ENCODE data around the gene GMPS. TPM values are rescaled to one million over a fixed set of nuclear protein-coding genes. Genes with fewer than 3 reads are reported as not detected.

GMPS gene
- total and polyA plus RNA-seq, 9 donors, result 32.0 to 54.4 (median 42.9) TPM

- no peak overlapping the region for H3K27ac ChIP-seq (ENCODE audit: low read length)
- DNase-seq, result no peak
- WGBS (ENCODE audit: insufficient coverage), result 100% methylated on average over 1 of the region's 1 CpG
- H3K36me3 ChIP-seq (ENCODE audit: control insufficient read depth, insufficient read depth, low read length), result no peaks in the 10 kb centered on the region
- H3K27me3 ChIP-seq (ENCODE audit: control insufficient read depth, insufficient read depth, low read length), result no peaks in the 10 kb centered on the region
- no peaks in the 10 kb centered on the region for H3K4me1 ChIP-seq (ENCODE audit: control insufficient read depth, insufficient read depth, low read length)
- no peak overlapping the region for H3K4me3 ChIP-seq (ENCODE audit: low read length)
- H3K9me3 ChIP-seq (replicated peaks; ENCODE audit: control insufficient read depth, low read depth, low read length), result no peaks in the 10 kb centered on the region
Observed at GRCh38 chr3:155983834-155984474, 113.5 kb downstream of the GMPS start.

DNA sequence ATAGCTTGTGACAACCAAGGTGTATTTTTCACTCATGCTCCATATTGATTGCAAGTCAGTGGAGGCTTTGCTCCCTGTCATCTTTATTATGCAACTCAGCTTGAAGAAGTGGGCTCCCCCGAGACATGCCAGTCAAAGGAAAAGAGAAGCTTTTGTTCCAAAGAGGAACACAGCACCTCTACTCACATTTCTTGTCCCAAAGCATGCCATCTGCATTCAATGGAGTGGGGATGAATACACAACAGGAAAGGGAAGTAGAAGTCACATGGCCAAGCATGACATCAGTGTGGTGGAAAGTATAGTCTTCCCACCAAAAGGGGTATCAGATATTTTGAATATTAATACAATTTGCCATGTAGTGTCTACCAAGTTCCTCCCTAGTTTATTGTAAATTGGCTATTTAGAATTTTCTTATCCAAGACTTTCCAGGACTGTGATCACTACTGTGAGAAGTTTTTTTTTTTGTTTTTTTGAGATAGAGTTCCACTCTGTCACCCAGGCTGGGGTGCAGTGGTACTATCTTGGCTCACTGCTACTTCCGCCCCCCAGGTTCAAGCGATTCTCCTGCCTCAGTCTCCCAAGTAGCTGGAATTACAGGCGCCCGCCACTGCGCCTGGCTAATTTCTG, 114.5 kb downstream of the GMPS start:
- H3K27ac ChIP-seq (ENCODE audit: low read length), result no peak overlapping the region

DNA sequence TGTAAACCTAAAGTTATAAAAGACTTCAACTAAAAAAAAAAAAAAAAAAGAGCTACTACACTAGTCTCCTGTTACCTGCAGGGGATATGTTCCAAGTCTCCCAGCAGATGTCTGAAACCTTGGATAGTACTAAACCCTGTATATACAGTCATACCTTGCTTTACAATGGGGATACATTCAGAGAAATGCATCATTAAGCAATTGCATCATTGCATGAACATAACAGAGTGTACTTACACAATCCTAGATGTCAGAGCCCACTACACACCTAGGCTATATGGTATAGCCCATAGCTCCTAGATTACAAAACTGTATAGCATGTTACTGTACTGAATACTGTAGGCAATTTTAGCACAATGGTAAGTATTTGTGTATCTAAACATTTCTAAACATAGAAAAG, 119.1 kb downstream of the GMPS start:
- H3K4me3 ChIP-seq (ENCODE audit: low read length), result no peak overlapping the region
- no peak for DNase-seq
- H3K27ac ChIP-seq (ENCODE audit: low read length), result no peak overlapping the region
- peaks cover 3% of the 10 kb centered on the region for H3K4me1 ChIP-seq (ENCODE audit: control insufficient read depth, insufficient read depth, low read length)
- no peaks in the 10 kb centered on the region for H3K36me3 ChIP-seq (ENCODE audit: control insufficient read depth, insufficient read depth, low read length)
- no peaks in the 10 kb centered on the region for H3K9me3 ChIP-seq (replicated peaks; ENCODE audit: control insufficient read depth, low read depth, low read length)
- H3K27me3 ChIP-seq (ENCODE audit: control insufficient read depth, insufficient read depth, low read length), result no peaks in the 10 kb centered on the region

More for the DNA sequence above, 114.5 kb downstream of the GMPS start:
- Histone ChIP-seq H3K4me3 (ENCODE audit: low read length) (no peak overlapping the region), H3K4me1 (ENCODE audit: control insufficient read depth, insufficient read depth, low read length) (no peaks in the 10 kb centered on the region), H3K9me3 (replicated peaks; ENCODE audit: control insufficient read depth, low read depth, low read length) (no peaks in the 10 kb centered on the region), H3K27me3 (ENCODE audit: control insufficient read depth, insufficient read depth, low read length) (no peaks in the 10 kb centered on the region), H3K36me3 (ENCODE audit: control insufficient read depth, insufficient read depth, low read length) (no peaks in the 10 kb centered on the region)
- DNase-seq, result no peak
- 92% methylated on average over 5 of the region's 6 CpGs for WGBS (ENCODE audit: insufficient coverage)

GRCh38 chr3:155991212-155991611, 120.8 kb downstream of the GMPS start:
- Histone ChIP-seq H3K27ac (ENCODE audit: low read length) (peak overlapping the region; percentile 56), H3K27me3 (ENCODE audit: control insufficient read depth, insufficient read depth, low read length) (no peaks in the 10 kb centered on the region), H3K9me3 (replicated peaks; ENCODE audit: control insufficient read depth, low read depth, low read length) (no peaks in the 10 kb centered on the region), H3K4me3 (ENCODE audit: low read length) (no peak overlapping the region), H3K4me1 (ENCODE audit: control insufficient read depth, insufficient read depth, low read length) (peaks cover 3% of the 10 kb centered on the region), H3K36me3 (ENCODE audit: control insufficient read depth, insufficient read depth, low read length) (no peaks in the 10 kb centered on the region)
- DNase-seq, result peak; percentile 96
- WGBS (ENCODE audit: insufficient coverage), result no CpG with 5 or more reads among the region's 4 CpGs

DNA sequence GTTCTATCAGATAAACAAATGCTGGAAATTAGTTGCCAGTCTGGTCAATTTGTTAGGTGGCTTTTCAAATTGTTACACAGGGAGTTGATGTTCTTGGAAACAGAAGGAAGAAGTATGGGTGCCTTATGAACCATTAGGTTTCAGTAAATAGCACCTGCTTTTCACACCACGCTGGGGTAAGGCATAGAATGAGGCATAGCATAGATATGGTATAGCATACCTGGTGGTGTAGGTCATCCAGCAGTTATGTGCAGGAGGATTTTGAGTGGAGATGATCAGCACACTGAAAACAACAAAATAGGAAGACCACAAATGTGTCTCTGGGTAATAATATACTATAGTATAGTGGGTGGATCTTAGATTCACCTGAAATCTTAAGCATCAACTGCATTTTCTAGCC, 121.4 kb downstream of the GMPS start:
- H3K9me3 ChIP-seq (replicated peaks; ENCODE audit: control insufficient read depth, low read depth, low read length), result no peaks in the 10 kb centered on the region
- H3K4me3 ChIP-seq (ENCODE audit: low read length), result no peak overlapping the region
- WGBS (ENCODE audit: insufficient coverage), result no CpG with 5 or more reads among the region's 1 CpG
- peaks cover 3% of the 10 kb centered on the region for H3K4me1 ChIP-seq (ENCODE audit: control insufficient read depth, insufficient read depth, low read length)
- H3K27me3 ChIP-seq (ENCODE audit: control insufficient read depth, insufficient read depth, low read length), result no peaks in the 10 kb centered on the region
- H3K27ac ChIP-seq (ENCODE audit: low read length), result peak overlapping the region; percentile 23
- no peak for DNase-seq
- no peaks in the 10 kb centered on the region for H3K36me3 ChIP-seq (ENCODE audit: control insufficient read depth, insufficient read depth, low read length)

Other genes starting within 250 kb of the GMPS start
- gene PLCH1, start 125.6 kb upstream of the GMPS start, total RNA-seq, result 0.44 TPM
- gene PLCH1, start 125.6 kb upstream of the GMPS start, polyA plus RNA-seq (ENCODE audit: insufficient read depth in 1 of 8, insufficient read length in 8 of 8, low replicate concordance in 1 of 8), result 1 to 10 TPM in 1 of 8 donors, under 1 TPM in 7; 0.39 to 1.2 (median 0.56) TPM
- gene C3orf33, start 64.4 kb upstream of the GMPS start, total RNA-seq, result 4.5 TPM
- gene C3orf33, start 64.4 kb upstream of the GMPS start, polyA plus RNA-seq (ENCODE audit: insufficient read depth in 1 of 8, insufficient read length in 8 of 8, low replicate concordance in 1 of 8), result 1 to 10 TPM; 3.3 to 4.8 (median 3.7) TPM
- 19.3 TPM for gene SLC33A1, start 16.2 kb upstream of the GMPS start, total RNA-seq
- gene SLC33A1, start 16.2 kb upstream of the GMPS start, polyA plus RNA-seq (ENCODE audit: insufficient read depth in 1 of 8, insufficient read length in 8 of 8, low replicate concordance in 1 of 8), result 10 to 100 TPM; 12.1 to 19.3 (median 14.5) TPM
- 4.3 TPM for gene KCNAB1, start 249.9 kb downstream of the GMPS start, total RNA-seq
- gene KCNAB1, start 249.9 kb downstream of the GMPS start, polyA plus RNA-seq (ENCODE audit: insufficient read depth in 1 of 8, insufficient read length in 8 of 8, low replicate concordance in 1 of 8), result 1 to 10 TPM; 4.3 to 8.4 (median 5.1) TPM